ENCODE data around the gene DDX4. TPM values are rescaled to one million over a fixed set of nuclear protein-coding genes. Genes with fewer than 3 reads are reported as not detected.

Gene DDX4
- total RNA-seq, 1 donor from 2014 or later, result not detected

DNA sequence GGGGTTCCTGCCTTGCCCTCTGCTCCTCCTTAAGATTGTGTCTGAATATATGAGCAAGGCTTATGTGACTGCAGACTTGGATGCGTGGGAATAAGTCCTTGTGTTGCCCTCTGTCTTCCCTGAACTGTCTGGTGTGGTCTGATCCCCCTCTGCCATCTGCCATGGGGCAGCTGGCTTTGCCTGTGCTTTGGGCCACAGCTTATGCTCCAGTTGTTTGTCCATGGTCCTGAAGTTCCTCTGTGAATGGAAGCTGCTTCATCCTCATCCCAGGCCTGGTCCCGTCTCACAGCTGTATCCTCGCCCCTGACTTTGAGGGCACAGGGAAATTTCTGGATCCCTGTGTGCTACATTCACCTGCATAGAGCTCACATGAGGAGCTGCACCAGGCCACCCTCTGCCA, 128.0 kb downstream of the DDX4 start:
- no peaks in the 10 kb centered on the region for H3K36me3 Mint-ChIP-seq (ENCODE audit: low read depth, unreplicated experiment)
- no peaks in the 10 kb centered on the region for H3K9me3 Mint-ChIP-seq (ENCODE audit: unreplicated experiment)
- peaks cover 3% of the 10 kb centered on the region for H3K4me1 Mint-ChIP-seq (ENCODE audit: unreplicated experiment)
- H3K27ac Mint-ChIP-seq (ENCODE audit: unreplicated experiment), result no peak overlapping the region
- DNase-seq (ENCODE audit: low spot score), result no peak
- H3K4me3 Mint-ChIP-seq (ENCODE audit: unreplicated experiment), result no peak overlapping the region
- no peaks in the 10 kb centered on the region for H3K27me3 Mint-ChIP-seq (ENCODE audit: unreplicated experiment)
- TF ChIP-seq CTCF (IDR thresholded peaks at IDR 0.05; ENCODE audit: unreplicated experiment), result no peak

- no peak for DNase-seq (ENCODE audit: low spot score)
- Mint-ChIP-seq H3K27ac (ENCODE audit: unreplicated experiment) (no peak overlapping the region), H3K4me3 (ENCODE audit: unreplicated experiment) (no peak overlapping the region), H3K9me3 (ENCODE audit: unreplicated experiment) (no peaks in the 10 kb centered on the region), H3K36me3 (ENCODE audit: low read depth, unreplicated experiment) (no peaks in the 10 kb centered on the region), H3K4me1 (ENCODE audit: unreplicated experiment) (peaks cover 3% of the 10 kb centered on the region), H3K27me3 (ENCODE audit: unreplicated experiment) (peaks cover 1% of the 10 kb centered on the region)
- no peak for TF ChIP-seq CTCF (IDR thresholded peaks at IDR 0.05; ENCODE audit: unreplicated experiment)
These were observed 128.6 kb downstream of the DDX4 start for GRCh38 chr5:55866485-55866884.

Other genes starting within 250 kb of the DDX4 start
- gene PLPP1, start 203.1 kb upstream of the DDX4 start, total RNA-seq (ENCODE audit: unreplicated experiment), result 11.3 TPM
- 45.5 TPM for gene SLC38A9, start 25.7 kb upstream of the DDX4 start, total RNA-seq (ENCODE audit: unreplicated experiment)
- gene IL31RA, start 113.3 kb downstream of the DDX4 start, total RNA-seq (ENCODE audit: unreplicated experiment), result 0.82 TPM